GM18517 (cell line): ENCODE data around the gene ZNF740.

Source experiments
- ATAC-seq: cut with Tn5 transposase; IDR thresholded peaks from one replicate; pipeline ENCODE4 v1.9.1; 2021; ENCODE audit warnings: mild to moderate bottlenecking, moderate library complexity; ENCODE audit not compliant: unreplicated experiment

ZNF740 gene

GRCh38 chr12:53241623-53242412 lies 61.3 kb downstream of the ZNF740 start:
- no peak for ATAC-seq

GRCh38 chr12:53244337-53244736 lies 63.8 kb downstream of the ZNF740 start:
- ATAC-seq: no peak
